Testis (tissue), 3 donors: Measurements from ENCODE around the gene PYGB. TPM values are rescaled to one million over a fixed set of nuclear protein-coding genes. Genes with fewer than 3 reads are reported as not detected.

Source experiments
- DNase-seq: peaks from one replicate; pipeline ENCODE4 v3.0.0-alpha.2; 2019
- H3K27ac ChIP-seq, 2 donors: fragments of 200-600 bp; sonication (generic); one replicate each; pipeline ENCODE4 v1.5.1; 2019
- H3K27me3 ChIP-seq: fragments of 200-600 bp; sonication (generic); one replicate; pipeline ENCODE4 v1.5.1; 2019
- H3K36me3 ChIP-seq: fragments of 200-600 bp; sonication (generic); one replicate; pipeline ENCODE4 v1.5.1; 2017; ENCODE audit warnings: low read depth; ENCODE audit errors: missing control alignments
- H3K4me1 ChIP-seq: fragments of 200-600 bp; sonication (generic); one replicate; pipeline ENCODE4 v1.5.1; 2019
- H3K4me3 ChIP-seq, 2 donors: fragments of 200-600 bp; sonication (generic); one replicate each; pipeline ENCODE4 v1.5.1; 2017 to 2019
- H3K9me3 ChIP-seq: fragments of 200-600 bp; sonication (generic); one replicate; pipeline ENCODE4 v1.5.1; 2017
- POLR2A ChIP-seq: fragments of 450-650 bp; IDR thresholded peaks from one replicate; pipeline ENCODE4 v1.6.1; 2017; ENCODE audit warnings: antibody characterized with exemption, mild to moderate bottlenecking, moderate library complexity
- WGBS, 2 donors: methylation state at CpG; one replicate each; pipeline ENCODE4 v1.1.5; 2018; 5-methylcytosine and 5-hydroxymethylcytosine counted together
- intact Hi-C: fragments of 100-400 bp; cut with DNase I; formaldehyde crosslinking; loops from one replicate; pipeline ENCODE4 v1.15.1; 2023; ENCODE audit warnings: low total_unique reads
- polyA plus RNA-seq: library from polyadenylated mRNA; stranded (reverse); fragments of 350-450 nt; fragmentation: Illumina TruSeq; extraction: RNeasy Lipid Tissue Mini Kit (QIAGEN cat#74804); gene quantifications from one replicate; pipeline ENCODE4 v1.2.3, GENCODE V29; 2014; ENCODE audit warnings: low read depth, low replicate concordance; ENCODE audit not compliant: insufficient read depth
- total RNA-seq, 2 donors: library from RNA; depleted of rRNA; stranded (reverse); fragments of >200 nt; gene quantifications; one replicate each; pipeline ENCODE4 v1.2.3, GENCODE V29; 2016
- TF ChIP-seq, protein P1 (sequence below), 3 experiments: fragments of 450-650 bp in 2 of 3; fragments of 200-600 bp in 1 of 3; sonication (generic) in 1 of 3; IDR thresholded peaks; one replicate each; pipeline ENCODE4 v1.5.1; 2016 to 2019; ENCODE audit warnings: antibody characterized with exemption in 3 of 3, mild to moderate bottlenecking in 2 of 3, moderate library complexity in 1 of 3

PYGB gene
- total and polyA plus RNA-seq, 3 donors from 2014 or later, result 50.8 to 91.5 (median 91.5) TPM

GRCh38 chr20:25306991-25307903 is 59.4 kb downstream of the PYGB start:
- peaks cover 21% of the 10 kb centered on the region for H3K4me1 ChIP-seq
- TF ChIP-seq POLR2A, result no peak
- TF ChIP-seq, protein P1, sequence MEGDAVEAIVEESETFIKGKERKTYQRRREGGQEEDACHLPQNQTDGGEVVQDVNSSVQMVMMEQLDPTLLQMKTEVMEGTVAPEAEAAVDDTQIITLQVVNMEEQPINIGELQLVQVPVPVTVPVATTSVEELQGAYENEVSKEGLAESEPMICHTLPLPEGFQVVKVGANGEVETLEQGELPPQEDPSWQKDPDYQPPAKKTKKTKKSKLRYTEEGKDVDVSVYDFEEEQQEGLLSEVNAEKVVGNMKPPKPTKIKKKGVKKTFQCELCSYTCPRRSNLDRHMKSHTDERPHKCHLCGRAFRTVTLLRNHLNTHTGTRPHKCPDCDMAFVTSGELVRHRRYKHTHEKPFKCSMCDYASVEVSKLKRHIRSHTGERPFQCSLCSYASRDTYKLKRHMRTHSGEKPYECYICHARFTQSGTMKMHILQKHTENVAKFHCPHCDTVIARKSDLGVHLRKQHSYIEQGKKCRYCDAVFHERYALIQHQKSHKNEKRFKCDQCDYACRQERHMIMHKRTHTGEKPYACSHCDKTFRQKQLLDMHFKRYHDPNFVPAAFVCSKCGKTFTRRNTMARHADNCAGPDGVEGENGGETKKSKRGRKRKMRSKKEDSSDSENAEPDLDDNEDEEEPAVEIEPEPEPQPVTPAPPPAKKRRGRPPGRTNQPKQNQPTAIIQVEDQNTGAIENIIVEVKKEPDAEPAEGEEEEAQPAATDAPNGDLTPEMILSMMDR (IDR thresholded peaks at IDR 0.05), result no peak
- H3K9me3 ChIP-seq, result no peaks in the 10 kb centered on the region
- intact Hi-C loops, result no loop called here
- WGBS, 2 donors, result 84 to 96% methylated on average over 8 to 10 of the region's 10 CpGs
- no peak for DNase-seq
- H3K36me3 ChIP-seq, result no peaks in the 10 kb centered on the region
- H3K27me3 ChIP-seq, result no peaks in the 10 kb centered on the region
- no peak overlapping the region for H3K4me3 ChIP-seq
- H3K27ac ChIP-seq, result no peak overlapping the region

GRCh38 chr20:25308083-25308491 is 60.2 kb downstream of the PYGB start:
- H3K4me1 ChIP-seq, result peaks cover 21% of the 10 kb centered on the region
- DNase-seq, result no peak
- H3K27me3 ChIP-seq, result no peaks in the 10 kb centered on the region
- TF ChIP-seq, protein P1 (IDR thresholded peaks at IDR 0.05), result no peak
- no peak for TF ChIP-seq POLR2A
- intact Hi-C loops, result no loop called here
- no peaks in the 10 kb centered on the region for H3K36me3 ChIP-seq
- 94 to 96% methylated on average over 13 of the region's 13 CpGs for WGBS, 2 donors
- H3K9me3 ChIP-seq, result no peaks in the 10 kb centered on the region
- H3K4me3 ChIP-seq, result no peak overlapping the region
- H3K27ac ChIP-seq, result no peak overlapping the region

DNA sequence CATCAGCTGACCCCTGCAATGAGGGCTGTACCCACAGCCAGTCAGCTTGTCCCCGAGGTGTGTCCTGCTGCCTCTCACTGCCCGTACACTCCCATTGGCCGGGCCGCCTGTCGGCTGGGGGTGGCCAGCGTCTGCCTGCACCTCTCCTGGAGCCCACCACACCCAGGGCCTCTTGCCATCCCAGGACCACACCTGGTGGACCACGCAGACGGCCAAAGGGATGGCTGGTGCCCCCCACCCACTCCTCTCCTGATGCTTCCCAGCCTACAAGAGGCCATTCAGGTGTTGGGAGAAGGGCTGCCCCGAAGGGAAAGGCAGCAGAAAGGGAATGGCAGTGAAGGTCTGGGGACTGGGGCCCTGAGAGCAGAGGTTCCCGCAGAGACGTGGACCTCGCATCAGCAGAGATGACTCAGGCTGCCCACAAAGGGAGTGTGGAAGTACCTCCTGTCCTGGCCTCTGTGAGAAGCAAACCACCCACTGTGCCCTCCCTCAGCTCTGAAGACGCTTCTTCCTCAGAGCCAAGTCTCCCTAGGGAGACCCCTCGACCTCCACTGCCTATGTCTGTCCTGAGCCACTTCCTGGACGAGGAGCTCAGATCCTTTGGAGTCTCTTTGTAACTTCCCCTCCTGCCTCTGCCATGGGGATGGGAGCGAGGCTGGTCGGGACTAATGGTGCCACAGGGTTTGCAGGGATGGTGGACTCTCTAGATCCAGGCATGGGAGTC is 60.9 kb downstream of the PYGB start:
- no peak overlapping the region for H3K4me3 ChIP-seq
- no peaks in the 10 kb centered on the region for H3K36me3 ChIP-seq
- H3K4me1 ChIP-seq, result peaks cover 21% of the 10 kb centered on the region
- no peak overlapping the region for H3K27ac ChIP-seq
- H3K27me3 ChIP-seq, result no peaks in the 10 kb centered on the region
- WGBS, 2 donors, result 73 to 89% methylated on average over 7 to 17 of the region's 17 CpGs
- DNase-seq, result no peak
- no peaks in the 10 kb centered on the region for H3K9me3 ChIP-seq
- no peak for TF ChIP-seq POLR2A
- TF ChIP-seq, protein P1 (IDR thresholded peaks at IDR 0.05), result no peak
- intact Hi-C loops, result no loop called here

DNA sequence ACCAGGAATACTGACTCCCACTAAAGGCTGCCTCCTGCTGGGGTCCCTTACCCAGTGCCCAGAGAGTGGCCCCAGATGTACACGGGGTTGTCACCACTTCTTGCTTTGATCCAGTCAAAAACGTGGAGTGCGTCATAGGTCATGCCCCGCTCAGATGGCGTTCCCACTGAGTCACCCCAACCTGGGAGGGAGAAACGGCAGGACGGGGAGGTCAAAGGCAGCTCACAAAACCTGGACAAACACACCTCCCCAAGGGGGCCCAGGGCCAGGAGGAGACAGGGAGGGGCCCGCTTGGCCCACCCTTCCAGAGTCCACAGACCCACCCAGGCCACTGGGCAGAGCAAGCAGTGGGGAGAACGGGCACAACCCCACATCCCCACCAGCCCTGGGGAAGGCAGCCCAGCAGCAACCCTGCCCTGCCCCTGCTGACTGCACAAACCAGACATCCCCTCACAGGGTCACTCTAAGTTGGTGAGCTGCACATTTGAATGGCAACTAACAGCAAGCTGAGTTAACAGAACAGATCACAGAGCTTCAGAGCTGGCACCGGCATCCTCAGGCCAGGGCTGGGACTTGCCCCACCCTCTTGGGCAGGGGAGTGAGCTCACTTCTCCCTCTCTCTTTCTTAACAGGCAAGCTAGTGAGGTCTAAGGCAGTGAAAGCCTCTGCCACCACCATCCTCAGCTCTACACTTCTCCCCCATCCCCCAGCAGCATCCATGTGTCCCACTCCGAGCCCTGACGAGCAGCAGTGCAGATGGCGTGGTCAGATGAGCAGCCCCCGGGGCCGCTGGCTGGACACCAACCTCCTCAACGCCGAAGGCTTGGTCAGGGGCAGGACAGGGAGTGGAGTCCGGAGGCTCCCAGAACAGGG is 61.7 kb downstream of the PYGB start:
- no peak for TF ChIP-seq POLR2A
- TF ChIP-seq, protein P1 (IDR thresholded peaks at IDR 0.05), result no peak
- no peaks in the 10 kb centered on the region for H3K36me3 ChIP-seq
- H3K4me3 ChIP-seq, result no peak overlapping the region
- WGBS, 2 donors, result 68 to 74% methylated on average over 11 to 18 of the region's 18 CpGs
- peak overlapping the region; percentile 12 to 78 for H3K27ac ChIP-seq
- no peaks in the 10 kb centered on the region for H3K9me3 ChIP-seq
- intact Hi-C loops, result no loop called here
- DNase-seq, result no peak
- H3K4me1 ChIP-seq, result peaks cover 21% of the 10 kb centered on the region
- no peaks in the 10 kb centered on the region for H3K27me3 ChIP-seq
